CD14-positive monocyte (primary cell): ENCODE measurements around the gene MAP2K6. TPM values are rescaled to one million over a fixed set of nuclear protein-coding genes. Genes with fewer than 3 reads are reported as not detected.
A peak's percentile ranks its signal among the peaks of the same experiment; 100 is the strongest.

Experiments
- DNase-seq, 3 donors: peaks; one replicate each; pipeline ENCODE4 v3.0.0-alpha.2; 2011 to 2022
- H2AFZ ChIP-seq: 2 replicates; pipeline ENCODE4 v1.6.0; 2012; ENCODE audit warnings: mild to moderate bottlenecking, low read depth, low read length, inconsistent platforms; ENCODE audit not compliant: insufficient read depth, poor library complexity, severe bottlenecking
- H3K27ac ChIP-seq, 2 donors: 1 replicate in 1 of 2; 2 replicates in 1 of 2; pipeline ENCODE4 v1.5.1; 2012 to 2013; ENCODE audit warnings: low read length in 2 of 2, control low read depth in 1 of 2, inconsistent platforms in 1 of 2, low read depth in 1 of 2, mild to moderate bottlenecking in 1 of 2
- H3K27me3 ChIP-seq, 2 donors: one replicate each; pipeline versions ENCODE4 v1.6.0 to v1.6.1; 2011 to 2013; ENCODE audit warnings: low read length in 2 of 2; ENCODE audit not compliant: control insufficient read depth in 2 of 2, insufficient read depth in 2 of 2
- H3K36me3 ChIP-seq, 2 donors: replicated peaks in 1 of 2; 1 replicate in 1 of 2; 2 replicates in 1 of 2; pipeline versions ENCODE4 v1.5.1 to v1.6.1; 2012 to 2013; ENCODE audit warnings: low read length in 2 of 2, control low read depth in 1 of 2, inconsistent platforms in 1 of 2, mild to moderate bottlenecking in 1 of 2; ENCODE audit not compliant: insufficient read depth in 2 of 2, control insufficient read depth in 1 of 2
- H3K4me1 ChIP-seq, 2 donors: 1 replicate in 1 of 2; 2 replicates in 1 of 2; pipeline versions ENCODE4 v1.5.1 to v1.6.1; 2012 to 2013; ENCODE audit warnings: low read length in 2 of 2, control low read depth in 1 of 2, inconsistent platforms in 1 of 2, mild to moderate bottlenecking in 1 of 2, moderate library complexity in 1 of 2; ENCODE audit not compliant: insufficient read depth in 2 of 2, control insufficient read depth in 1 of 2
- H3K4me2 ChIP-seq: replicated peaks from 2 replicates; pipeline ENCODE3; 2012; ENCODE audit warnings: low read length, moderate library complexity, mild to moderate bottlenecking; ENCODE audit not compliant: poor library complexity, severe bottlenecking; ENCODE audit errors: extremely low read depth
- H3K4me3 ChIP-seq, 3 experiments: fragments of 200-600 bp in 1 of 3; sonication (generic) in 1 of 3; replicated peaks in 1 of 3; 1 replicate in 2 of 3; 2 replicates in 1 of 3; pipeline ENCODE4 v1.5.1; 2011 to 2013; ENCODE audit warnings: low read length in 3 of 3, mild to moderate bottlenecking in 3 of 3, control low read depth in 2 of 3, low read depth in 2 of 3, inconsistent platforms in 1 of 3, moderate library complexity in 1 of 3
- H3K79me2 ChIP-seq: 2 replicates; pipeline ENCODE4 v1.6.0; 2012; ENCODE audit warnings: mild to moderate bottlenecking, control low read depth, inconsistent platforms, low read length, moderate library complexity; ENCODE audit not compliant: insufficient read depth
- H3K9ac ChIP-seq: 2 replicates; pipeline ENCODE4 v1.6.0; 2017; ENCODE audit warnings: low read length, mild to moderate bottlenecking; ENCODE audit not compliant: insufficient read depth, poor library complexity, severe bottlenecking
- H3K9me3 ChIP-seq, 2 donors: replicated peaks in 1 of 2; 1 replicate in 1 of 2; 2 replicates in 1 of 2; pipeline versions ENCODE4 v1.5.1 to v1.6.1; 2012 to 2013; ENCODE audit warnings: low read length in 2 of 2, control low read depth in 1 of 2; ENCODE audit not compliant: control insufficient read depth in 1 of 2, insufficient read depth in 1 of 2
- H4K20me1 ChIP-seq: 2 replicates; pipeline ENCODE4 v1.6.0; 2012; ENCODE audit warnings: mild to moderate bottlenecking, low read length, control low read depth, moderate library complexity; ENCODE audit not compliant: insufficient read depth
- H3K27ac Mint-ChIP-seq, 7 donors: one replicate each; pipeline ENCODE4 v1.8.0; 2020; ENCODE audit warnings: mild to moderate bottlenecking in 7 of 7, mixed read lengths in 7 of 7, moderate library complexity in 6 of 7, inconsistent platforms in 2 of 7
- H3K27me3 Mint-ChIP-seq, 3 donors: one replicate each; pipeline ENCODE4 v1.8.0; 2021 to 2022; ENCODE audit warnings: low read depth in 3 of 3, mild to moderate bottlenecking in 3 of 3, mixed read lengths in 3 of 3, moderate library complexity in 3 of 3, inconsistent platforms in 1 of 3
- H3K36me3 Mint-ChIP-seq, 2 donors: one replicate each; pipeline ENCODE4 v1.8.0; 2020; ENCODE audit warnings: mixed read lengths in 2 of 2, inconsistent platforms in 1 of 2, mild to moderate bottlenecking in 1 of 2
- H3K4me1 Mint-ChIP-seq: one replicate; pipeline ENCODE4 v1.8.0; 2020; ENCODE audit warnings: mild to moderate bottlenecking, mixed read lengths
- H3K4me3 Mint-ChIP-seq, 2 donors: one replicate each; pipeline ENCODE4 v1.8.0; 2020; ENCODE audit warnings: mild to moderate bottlenecking in 2 of 2, mixed read lengths in 2 of 2, moderate library complexity in 1 of 2
- H3K9me3 Mint-ChIP-seq, 7 donors: one replicate each; pipeline ENCODE4 v1.8.0; 2020 to 2022; ENCODE audit warnings: mixed read lengths in 7 of 7, mild to moderate bottlenecking in 6 of 7, moderate library complexity in 6 of 7, inconsistent platforms in 2 of 7
- WGBS: methylation state at CpG from one replicate; pipeline ENCODE4 v1.1.5; 2013; ENCODE audit warnings: missing lambda C conversion rate; ENCODE audit not compliant: insufficient coverage; 5-methylcytosine and 5-hydroxymethylcytosine counted together
- intact Hi-C, 2 donors: fragments of 100-400 bp; cut with micrococcal nuclease; formaldehyde crosslinking; loops; one replicate each; pipeline versions ENCODE4 v1.15.0 to v1.15.1; 2023
- polyA plus RNA-seq, 3 donors: library from polyadenylated mRNA; depleted of rRNA in 1 of 3; unstranded in 2 of 3; stranded (reverse) in 1 of 3; fragments of 300-500 nt in 2 of 3; fragments of >200 nt in 1 of 3; fragmentation: Illumina TruSeq in 2 of 3; gene quantifications; 1 replicate in 2 of 3; 2 replicates in 1 of 3; pipeline ENCODE4 v1.2.3, GENCODE V29; 2012 to 2021
- TF ChIP-seq, protein P1 (sequence below): fragments of 200-600 bp; IDR thresholded peaks from one replicate; pipeline ENCODE4 v1.8.0; 2022; ENCODE audit warnings: antibody characterized with exemption, mild to moderate bottlenecking

The MAP2K6 gene
- polyA plus RNA-seq, 3 donors: 13.5 to 28.9 (median 18.5) TPM

DNA sequence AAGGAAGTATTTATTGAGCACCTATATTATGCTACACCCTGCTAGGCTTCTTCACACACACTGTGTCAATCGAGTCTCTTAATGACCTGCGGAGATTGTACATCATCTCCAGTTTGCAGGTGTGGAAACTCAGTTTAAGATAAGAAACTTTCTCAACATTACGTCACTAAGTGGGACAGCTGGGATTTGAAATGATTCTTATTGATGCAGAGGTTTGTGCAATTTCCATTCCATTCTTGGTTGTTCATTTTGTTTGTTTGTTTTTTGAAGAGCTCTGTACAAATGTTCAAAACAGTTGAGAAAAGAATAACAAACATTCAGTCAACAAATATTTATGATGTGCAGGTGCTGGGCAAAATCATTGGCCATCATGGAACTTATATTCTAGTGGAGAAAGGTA lies 84.8 kb downstream of the MAP2K6 start:
- Histone ChIP-seq H3K36me3 (no peaks in the 10 kb centered on the region), H3K27me3 (no peaks in the 10 kb centered on the region), H3K4me3 (no peak overlapping the region), H3K9me3 (no peaks in the 10 kb centered on the region), H3K27ac (no peak overlapping the region), H3K9ac (no peak overlapping the region), H4K20me1 (no peaks in the 10 kb centered on the region), H3K79me2 (peaks cover 25% of the 10 kb centered on the region), H3K4me2 (no peak overlapping the region), H3K4me1 (peaks cover 51 to 57% of the 10 kb centered on the region in 2 donors), H2AFZ (no peak overlapping the region)
- WGBS: no CpG with 5 or more reads among the region's 3 CpGs
- Mint-ChIP-seq H3K9me3 (no peaks in the 10 kb centered on the region), H3K27me3 (no peaks in the 10 kb centered on the region), H3K4me3 (no peak overlapping the region), H3K27ac (peak overlapping the region in 1 of 7 donors; percentile 13), H3K36me3 (peaks cover 1 to 5% of the 10 kb centered on the region in 2 donors), H3K4me1 (peaks cover 65% of the 10 kb centered on the region)
- TF ChIP-seq, protein P1, sequence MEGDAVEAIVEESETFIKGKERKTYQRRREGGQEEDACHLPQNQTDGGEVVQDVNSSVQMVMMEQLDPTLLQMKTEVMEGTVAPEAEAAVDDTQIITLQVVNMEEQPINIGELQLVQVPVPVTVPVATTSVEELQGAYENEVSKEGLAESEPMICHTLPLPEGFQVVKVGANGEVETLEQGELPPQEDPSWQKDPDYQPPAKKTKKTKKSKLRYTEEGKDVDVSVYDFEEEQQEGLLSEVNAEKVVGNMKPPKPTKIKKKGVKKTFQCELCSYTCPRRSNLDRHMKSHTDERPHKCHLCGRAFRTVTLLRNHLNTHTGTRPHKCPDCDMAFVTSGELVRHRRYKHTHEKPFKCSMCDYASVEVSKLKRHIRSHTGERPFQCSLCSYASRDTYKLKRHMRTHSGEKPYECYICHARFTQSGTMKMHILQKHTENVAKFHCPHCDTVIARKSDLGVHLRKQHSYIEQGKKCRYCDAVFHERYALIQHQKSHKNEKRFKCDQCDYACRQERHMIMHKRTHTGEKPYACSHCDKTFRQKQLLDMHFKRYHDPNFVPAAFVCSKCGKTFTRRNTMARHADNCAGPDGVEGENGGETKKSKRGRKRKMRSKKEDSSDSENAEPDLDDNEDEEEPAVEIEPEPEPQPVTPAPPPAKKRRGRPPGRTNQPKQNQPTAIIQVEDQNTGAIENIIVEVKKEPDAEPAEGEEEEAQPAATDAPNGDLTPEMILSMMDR: no peak
- DNase-seq: no peak
- intact Hi-C loops: no loop called here

DNA sequence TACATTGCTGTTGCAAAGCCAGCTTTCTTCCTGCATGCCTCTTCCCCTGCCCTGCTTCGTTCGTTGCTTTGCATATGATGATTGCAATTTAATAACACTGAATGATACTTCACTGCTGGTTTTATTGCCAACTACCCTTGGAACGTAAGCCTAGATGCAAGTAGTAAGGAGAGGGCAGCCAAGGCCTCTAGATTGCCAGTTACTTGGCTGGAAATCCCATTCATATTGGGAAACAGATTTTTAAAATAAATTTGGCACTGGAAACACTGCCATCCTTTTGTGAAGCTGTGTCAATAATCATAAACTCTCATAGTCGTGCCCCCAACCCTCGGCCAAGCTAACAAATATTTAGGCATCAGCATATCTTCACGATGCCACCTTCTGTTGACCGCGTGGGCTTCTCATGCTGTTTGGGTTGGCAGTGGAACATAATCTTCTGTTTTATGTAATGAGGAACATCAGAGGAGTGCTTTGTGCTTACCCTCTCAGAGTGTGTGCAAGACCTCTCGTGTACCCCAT lies 86.5 kb downstream of the MAP2K6 start:
- Mint-ChIP-seq H3K27ac (peak overlapping the region; percentile 36 to 93 (median 87)), H3K4me3 (no peak overlapping the region), H3K27me3 (no peaks in the 10 kb centered on the region), H3K36me3 (peaks cover 13 to 19% of the 10 kb centered on the region in 2 donors), H3K9me3 (no peaks in the 10 kb centered on the region), H3K4me1 (peaks cover 67% of the 10 kb centered on the region)
- Histone ChIP-seq H3K27me3 (no peaks in the 10 kb centered on the region), H3K27ac (peak overlapping the region; percentile 37 to 79), H3K4me1 (peaks cover 48 to 57% of the 10 kb centered on the region in 2 donors), H3K36me3 (peaks cover 0 to 7% of the 10 kb centered on the region in 2 donors), H3K4me2 (peak overlapping the region; percentile 88), H3K9me3 (no peaks in the 10 kb centered on the region), H4K20me1 (no peaks in the 10 kb centered on the region), H3K9ac (no peak overlapping the region), H3K79me2 (peaks cover 40% of the 10 kb centered on the region), H3K4me3 (peak overlapping the region in 1 of 3 experiments; percentile 79), H2AFZ (peak overlapping the region; percentile 54)
- WGBS: no CpG with 5 or more reads among the region's 9 CpGs
- TF ChIP-seq, protein P1: no peak
- intact Hi-C loops: no loop called here
- DNase-seq: no peak
